HCT116 (cell line): Measurements from ENCODE around the gene NFX1. TPM values are rescaled to one million over a fixed set of nuclear protein-coding genes. Genes with fewer than 3 reads are reported as not detected.

Experiments
- ATAC-seq: fragments of 200-7000 bp; cut with Tn5 transposase; 2 replicates; pipeline ENCODE4 v1.9.1; 2020; ENCODE audit warnings: mild to moderate bottlenecking, moderate library complexity
- BruUV-seq: library from RNA; stranded (reverse); fragments of 400-500 nt; replicated peaks from 2 replicates; lab custom pipeline; 2021; lab: Mats Ljungman, UMichigan
- CTCF ChIA-PET: fragments of 300-600 bp; sonication (Branson Sonifier 250); formaldehyde crosslinking; loops from one replicate; lab custom pipeline; 2021; ENCODE audit warnings: antibody characterized with exemption; lab: Charles Lee
- POLR2A ChIA-PET: fragments of 300-600, 350-600 bp; sonication (Branson Sonifier 250); formaldehyde crosslinking; loops from one replicate; lab custom pipeline; 2021; ENCODE audit warnings: antibody characterized with exemption; lab: Charles Lee
- RAD21 ChIA-PET, 2 experiments: fragments of 300-600 bp; sonication (Branson Sonifier 250); formaldehyde crosslinking; loops; one replicate each; lab custom pipeline; 2023; ENCODE audit warnings: low total read pairs in 2 of 2; ENCODE audit not compliant: uncharacterized antibody in 2 of 2, unreplicated experiment in 2 of 2, low non-redundant PET in 1 of 2; lab: Charles Lee
- DNase-seq: peaks from one replicate; pipeline ENCODE4 v3.0.0-alpha.2; 2010; ENCODE audit warnings: low read depth, low spot score
- H2AFZ ChIP-seq: fragments of 200-600 bp; shearing (Covaris generic), sonication (generic); 2 replicates; pipeline ENCODE4 v1.6.1; 2017; ENCODE audit warnings: low read depth, mixed run types, mixed read lengths, antibody characterized with exemption, low read length; ENCODE audit not compliant: poor library complexity, severe bottlenecking
- H3K27ac ChIP-seq: 2 replicates; pipeline ENCODE4 v1.5.1; 2012; ENCODE audit warnings: low read depth, low read length
- H3K27me3 ChIP-seq: fragments of 200-600 bp; sonication (generic); 2 replicates; pipeline ENCODE4 v1.6.1; 2016; ENCODE audit warnings: mixed run types, low read length, mixed read lengths; ENCODE audit not compliant: insufficient read depth
- H3K36me3 ChIP-seq, 2 experiments: fragments of 200-500 bp in 1 of 2; fragments of 200-600 bp in 1 of 2; sonication (Bioruptor generic) in 1 of 2; sonication (generic) in 1 of 2; 2 replicates each; pipeline versions ENCODE4 v1.5.1 to v1.6.1; 2014 to 2016; ENCODE audit warnings: low read length in 2 of 2, inconsistent platforms in 1 of 2, mixed read lengths in 1 of 2, mixed run types in 1 of 2; ENCODE audit not compliant: insufficient read depth in 2 of 2, control insufficient read depth in 1 of 2
- H3K4me1 ChIP-seq, 2 experiments: fragments of 200-600 bp in 1 of 2; sonication (generic) in 1 of 2; 2 replicates each; pipeline versions ENCODE4 v1.5.1 to v1.6.1; 2012 to 2017; ENCODE audit warnings: low read length in 2 of 2, inconsistent platforms in 1 of 2, mild to moderate bottlenecking in 1 of 2, mixed read lengths in 1 of 2, mixed run types in 1 of 2, moderate library complexity in 1 of 2; ENCODE audit not compliant: insufficient read depth in 2 of 2, control insufficient read depth in 1 of 2
- H3K4me2 ChIP-seq: fragments of 200-600 bp; sonication (generic); 2 replicates; pipeline ENCODE4 v1.6.1; 2017; ENCODE audit warnings: mixed run types, low read length, mixed read lengths
- H3K4me3 ChIP-seq, 2 experiments: fragments of 200-600 bp in 1 of 2; sonication (generic) in 1 of 2; replicated peaks in 1 of 2; 2 replicates each; pipeline ENCODE4 v1.5.1; 2011 to 2016; ENCODE audit warnings: low read length in 2 of 2, control low read depth in 1 of 2, low read depth in 1 of 2, mild to moderate bottlenecking in 1 of 2, mixed read lengths in 1 of 2, mixed run types in 1 of 2
- H3K79me2 ChIP-seq: fragments of 200-600 bp; sonication (generic); 2 replicates; pipeline ENCODE4 v1.6.1; 2017; ENCODE audit warnings: mild to moderate bottlenecking, mixed run types, low read length, moderate library complexity, mixed read lengths; ENCODE audit not compliant: insufficient read depth
- H3K9ac ChIP-seq: fragments of 200-600 bp; sonication (generic); 2 replicates; pipeline ENCODE4 v1.6.1; 2016; ENCODE audit warnings: low read length, mixed read lengths
- H3K9me2 ChIP-seq: fragments of 200-600 bp; sonication (generic), shearing (Covaris generic); 2 replicates; pipeline ENCODE4 v1.6.1; 2017; ENCODE audit warnings: mixed run types, mild to moderate bottlenecking, moderate library complexity; ENCODE audit not compliant: insufficient read depth
- H3K9me3 ChIP-seq, 2 experiments: fragments of 200-500 bp in 1 of 2; fragments of 200-600 bp in 1 of 2; sonication (Bioruptor generic) in 1 of 2; sonication (generic) in 1 of 2; 2 replicates each; pipeline ENCODE4 v1.6.1; 2014 to 2017; ENCODE audit warnings: low read length in 2 of 2, mixed read lengths in 2 of 2, inconsistent platforms in 1 of 2, low read depth in 1 of 2, mild to moderate bottlenecking in 1 of 2, mixed run types in 1 of 2, moderate library complexity in 1 of 2; ENCODE audit not compliant: control insufficient read depth in 1 of 2, insufficient read depth in 1 of 2
- H4K20me1 ChIP-seq: fragments of 200-600 bp; sonication (generic), shearing (Covaris generic); 2 replicates; pipeline ENCODE4 v1.6.1; 2017; ENCODE audit warnings: mixed run types, mild to moderate bottlenecking, moderate library complexity; ENCODE audit not compliant: insufficient read depth
- CEBPB ChIP-seq: IDR thresholded peaks from 2 replicates; pipeline ENCODE4 v1.6.1; 2012; ENCODE audit warnings: low read depth
- CTCF ChIP-seq, 3 experiments: fragments of 200-600 bp in 1 of 3; sonication (generic) in 1 of 3; IDR thresholded peaks in 2 of 3; conservative IDR thresholded peaks in 1 of 3; 2 replicates each; pipeline ENCODE4 v1.5.1; 2012 to 2017; ENCODE audit warnings: low read depth in 2 of 3, low read length in 2 of 3, antibody characterized with exemption in 1 of 3, borderline replicate concordance in 1 of 3, control low read depth in 1 of 3, mild to moderate bottlenecking in 1 of 3, mixed read lengths in 1 of 3, mixed run types in 1 of 3, moderate library complexity in 1 of 3; ENCODE audit not compliant: insufficient read depth in 1 of 3
- FOSL1 ChIP-seq: IDR thresholded peaks from 2 replicates; pipeline ENCODE4 v1.6.1; 2012; ENCODE audit warnings: low read depth
- JUND ChIP-seq: IDR thresholded peaks from 2 replicates; pipeline ENCODE4 v1.6.1; 2012
- POLR2AphosphoS5 ChIP-seq: IDR thresholded peaks from 2 replicates; pipeline ENCODE4 v1.6.1; 2011; ENCODE audit warnings: mild to moderate bottlenecking, low read depth, low read length, moderate library complexity
- RAD21 ChIP-seq: IDR thresholded peaks from 2 replicates; pipeline ENCODE4 v1.6.1; 2012; ENCODE audit warnings: low read depth, mild to moderate bottlenecking
- SIN3A ChIP-seq: IDR thresholded peaks from 2 replicates; pipeline ENCODE4 v1.6.1; 2012; ENCODE audit warnings: low read depth
- SP1 ChIP-seq: IDR thresholded peaks from 2 replicates; pipeline ENCODE4 v1.6.1; 2012; ENCODE audit warnings: low read depth
- SRF ChIP-seq: IDR thresholded peaks from 2 replicates; pipeline ENCODE4 v1.6.1; 2012; ENCODE audit warnings: low read depth
- TCF7L2 ChIP-seq: IDR thresholded peaks from 2 replicates; pipeline ENCODE4 v1.7.0; 2011; ENCODE audit warnings: borderline replicate concordance, inconsistent platforms; ENCODE audit not compliant: insufficient read depth, insufficient read length; ENCODE audit errors: extremely low read depth
- ZFX ChIP-seq: fragments of 450-650 bp; IDR thresholded peaks from 2 replicates; pipeline ENCODE4 v1.6.1; 2017
- ZNF274 ChIP-seq: fragments of 200-500 bp; sonication (Bioruptor generic); IDR thresholded peaks from 2 replicates; pipeline ENCODE4 v1.6.1; 2014; ENCODE audit warnings: mild to moderate bottlenecking, low read depth, low read length, inconsistent platforms
- intact Hi-C: fragments of 100-400 bp; cut with micrococcal nuclease; formaldehyde crosslinking; loops from 2 replicates; pipeline ENCODE4 v1.10.0; 2022
- total RNA-seq: library from RNA; stranded (reverse); gene quantifications from one replicate; pipeline ENCODE4 v1.2.1, GENCODE V29; 2021; ENCODE audit not compliant: unreplicated experiment
- TF ChIP-seq, protein P1 (sequence below): IDR thresholded peaks from 2 replicates; pipeline ENCODE4 v1.6.1; 2012

Gene NFX1
- total RNA-seq, 1 experiment from 2014 or later: 31.7 TPM

DNA sequence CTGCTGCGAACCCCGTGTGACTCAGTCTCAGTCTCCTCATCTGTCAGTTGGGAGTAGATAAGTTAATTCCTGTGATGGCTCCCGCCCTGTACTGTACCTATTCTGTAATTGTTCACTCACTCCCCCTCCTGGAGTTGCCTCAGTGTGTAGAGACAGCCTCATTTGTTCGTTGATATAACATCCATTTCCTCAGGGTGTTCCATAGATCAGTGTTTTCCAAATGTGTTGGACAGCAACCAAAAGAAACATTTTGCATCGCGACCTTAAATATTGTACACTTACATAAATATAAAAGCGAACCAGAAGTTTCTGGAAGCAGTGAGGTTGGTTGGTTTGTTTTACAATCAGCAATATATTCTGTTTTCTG, 698 bp downstream of the NFX1 start:
- no peak for DNase-seq
- no peaks in the 10 kb centered on the region for H3K9me2 ChIP-seq
- ATAC-seq: no peak
- no peaks in the 10 kb centered on the region for H4K20me1 ChIP-seq
- H3K36me3 ChIP-seq: peaks cover 18 to 27% of the 10 kb centered on the region in 2 experiments; a peak in 2 of 4 replicates
- H3K27me3 ChIP-seq: no peaks in the 10 kb centered on the region
- peaks cover 57% of the 10 kb centered on the region for H3K79me2 ChIP-seq
- peak overlapping the region; percentile 91 for H3K9ac ChIP-seq
- peak overlapping the region; percentile 83 for H3K4me2 ChIP-seq
- peak overlapping the region; percentile 83 for H3K27ac ChIP-seq
- POLR2A ChIA-PET: interaction anchor here (1.2 kb wide), 3 partner anchors 18 to 168 kb away, joined by 3 to 8 read pairs (median 6); no protein-coding TSS in a partner anchor
- peaks cover 5 to 22% of the 10 kb centered on the region in 2 experiments; a peak in 2 of 4 replicates for H3K4me1 ChIP-seq
- no TSS peak for BruUV-seq
- no peak overlapping the region for H2AFZ ChIP-seq
- RAD21 ChIA-PET: no interaction called here
- H3K9me3 ChIP-seq: no peaks in the 10 kb centered on the region
- CTCF ChIA-PET: interaction anchor here (1.2 kb wide), 1 partner anchor 176 kb away, joined by 7 read pairs; no protein-coding TSS in a partner anchor
- H3K4me3 ChIP-seq: peak overlapping the region; percentile 80 to 85
- TF ChIP-seq POLR2AphosphoS5: no peak
- no peak for TF ChIP-seq TCF7L2
- TF ChIP-seq CEBPB: 0 out of 2 replicates have a peak, but pooled peaks have one; percentile 9
- no peak for TF ChIP-seq SP1
- no peak; the same call in 1 of the 2 replicates for TF ChIP-seq RAD21
- intact Hi-C loops: loop anchor here (1.0 kb wide), 1 partner anchor 62 kb away; no protein-coding TSS in a partner anchor

- Histone ChIP-seq H3K9ac (no peak overlapping the region), H3K4me3 (no peak overlapping the region), H3K4me2 (peak overlapping the region; percentile 83), H3K27ac (no peak overlapping the region), H4K20me1 (no peaks in the 10 kb centered on the region), H3K27me3 (no peaks in the 10 kb centered on the region), H3K9me3 (no peaks in the 10 kb centered on the region), H3K79me2 (peaks cover 66% of the 10 kb centered on the region), H2AFZ (no peak overlapping the region), H3K9me2 (no peaks in the 10 kb centered on the region), H3K36me3 (peaks cover 24 to 33% of the 10 kb centered on the region in 2 experiments; a peak in 3 of 4 replicates), H3K4me1 (peaks cover 5 to 22% of the 10 kb centered on the region in 2 experiments; a peak in 2 of 4 replicates)
- ATAC-seq (no peak), DNase-seq (no peak)
- CTCF ChIA-PET: no interaction called here
- intact Hi-C loops: loop anchor here (1.0 kb wide), 1 partner anchor 63 kb away; no protein-coding TSS in a partner anchor
- TF ChIP-seq CTCF (IDR thresholded peaks at IDR 0.05 in 2 of 3, conservative IDR thresholded peaks at IDR 0.05 in 1 of 3; ENCODE audit: borderline replicate concordance in 1 of 3, insufficient read depth in 1 of 3, low read depth in 2 of 3, low read length in 2 of 3) (no peak), JUND (no peak), SRF (no peak), ZFX (no peak), SIN3A (no peak), FOSL1 (no peak), RAD21 (no peak), ZNF274 (no peak), SP1 (no peak)
- TF ChIP-seq, protein P1, sequence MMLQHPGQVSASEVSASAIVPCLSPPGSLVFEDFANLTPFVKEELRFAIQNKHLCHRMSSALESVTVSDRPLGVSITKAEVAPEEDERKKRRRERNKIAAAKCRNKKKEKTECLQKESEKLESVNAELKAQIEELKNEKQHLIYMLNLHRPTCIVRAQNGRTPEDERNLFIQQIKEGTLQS: no peak
- RAD21 ChIA-PET: no interaction called here
- POLR2A ChIA-PET: no interaction called here
- BruUV-seq: no TSS peak
Observed at GRCh38 chr9:33291901-33292300, 1.6 kb downstream of the NFX1 start.
